Testis (tissue), 3 donors: Measurements from ENCODE around the gene ATP2B2. TPM values are rescaled to one million over a fixed set of nuclear protein-coding genes. Genes with fewer than 3 reads are reported as not detected.

ENCODE experiments used
- DNase-seq: peaks from one replicate; pipeline ENCODE4 v3.0.0-alpha.2; 2019
- H3K27ac ChIP-seq, 2 donors: fragments of 200-600 bp; sonication (generic); one replicate each; pipeline ENCODE4 v1.5.1; 2019
- H3K27me3 ChIP-seq: fragments of 200-600 bp; sonication (generic); one replicate; pipeline ENCODE4 v1.5.1; 2019
- H3K36me3 ChIP-seq: fragments of 200-600 bp; sonication (generic); one replicate; pipeline ENCODE4 v1.5.1; 2017; ENCODE audit warnings: low read depth; ENCODE audit errors: missing control alignments
- H3K4me1 ChIP-seq: fragments of 200-600 bp; sonication (generic); one replicate; pipeline ENCODE4 v1.5.1; 2019
- H3K4me3 ChIP-seq, 2 donors: fragments of 200-600 bp; sonication (generic); one replicate each; pipeline ENCODE4 v1.5.1; 2017 to 2019
- H3K9me3 ChIP-seq: fragments of 200-600 bp; sonication (generic); one replicate; pipeline ENCODE4 v1.5.1; 2017
- CTCF ChIP-seq, 3 experiments: fragments of 450-650 bp in 2 of 3; fragments of 200-600 bp in 1 of 3; sonication (generic) in 1 of 3; IDR thresholded peaks; one replicate each; pipeline ENCODE4 v1.5.1; 2016 to 2019; ENCODE audit warnings: antibody characterized with exemption in 3 of 3, mild to moderate bottlenecking in 2 of 3, moderate library complexity in 1 of 3
- POLR2A ChIP-seq: fragments of 450-650 bp; IDR thresholded peaks from one replicate; pipeline ENCODE4 v1.6.1; 2017; ENCODE audit warnings: antibody characterized with exemption, mild to moderate bottlenecking, moderate library complexity
- WGBS, 2 donors: methylation state at CpG; one replicate each; pipeline ENCODE4 v1.1.5; 2018; 5-methylcytosine and 5-hydroxymethylcytosine counted together
- intact Hi-C: fragments of 100-400 bp; cut with DNase I; formaldehyde crosslinking; loops from one replicate; pipeline ENCODE4 v1.15.1; 2023; ENCODE audit warnings: low total_unique reads
- polyA plus RNA-seq: library from polyadenylated mRNA; stranded (reverse); fragments of 350-450 nt; fragmentation: Illumina TruSeq; extraction: RNeasy Lipid Tissue Mini Kit (QIAGEN cat#74804); gene quantifications from one replicate; pipeline ENCODE4 v1.2.3, GENCODE V29; 2014; ENCODE audit warnings: low read depth, low replicate concordance; ENCODE audit not compliant: insufficient read depth
- total RNA-seq, 2 donors: library from RNA; depleted of rRNA; stranded (reverse); fragments of >200 nt; gene quantifications; one replicate each; pipeline ENCODE4 v1.2.3, GENCODE V29; 2016

Gene ATP2B2
- total and polyA plus RNA-seq, 3 donors from 2014 or later: 1.1 to 2.9 (median 1.8) TPM

DNA sequence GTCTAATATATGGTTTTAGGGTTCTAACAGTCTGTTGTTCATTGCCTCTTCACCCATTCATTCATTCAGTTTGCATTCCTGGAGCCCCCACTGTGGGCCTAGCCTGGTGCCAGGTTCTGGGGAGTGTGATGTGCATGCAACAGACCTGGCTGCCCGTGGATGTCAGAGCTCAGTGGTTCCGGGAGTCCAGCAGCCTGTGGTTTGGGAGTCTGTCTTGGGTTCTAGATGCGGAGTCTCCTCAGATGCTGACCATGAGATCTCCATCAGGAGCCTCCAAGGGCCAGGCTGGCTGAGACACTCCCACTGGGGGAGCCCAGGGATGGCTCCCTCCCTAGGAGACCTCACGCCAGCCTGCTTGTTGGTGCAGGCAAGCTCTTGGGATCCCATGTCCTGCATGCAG, 92.3 kb downstream of the ATP2B2 start:
- TF ChIP-seq CTCF (IDR thresholded peaks at IDR 0.05): no peak
- no peak for TF ChIP-seq POLR2A
- Histone ChIP-seq H3K4me1 (no peaks in the 10 kb centered on the region), H3K27me3 (no peaks in the 10 kb centered on the region), H3K9me3 (no peaks in the 10 kb centered on the region), H3K27ac (no peak overlapping the region), H3K4me3 (no peak overlapping the region), H3K36me3 (no peaks in the 10 kb centered on the region)
- intact Hi-C loops: no loop called here
- DNase-seq: no peak
- WGBS, 2 donors: 81 to 96% methylated on average over 3 to 4 of the region's 4 CpGs

DNA sequence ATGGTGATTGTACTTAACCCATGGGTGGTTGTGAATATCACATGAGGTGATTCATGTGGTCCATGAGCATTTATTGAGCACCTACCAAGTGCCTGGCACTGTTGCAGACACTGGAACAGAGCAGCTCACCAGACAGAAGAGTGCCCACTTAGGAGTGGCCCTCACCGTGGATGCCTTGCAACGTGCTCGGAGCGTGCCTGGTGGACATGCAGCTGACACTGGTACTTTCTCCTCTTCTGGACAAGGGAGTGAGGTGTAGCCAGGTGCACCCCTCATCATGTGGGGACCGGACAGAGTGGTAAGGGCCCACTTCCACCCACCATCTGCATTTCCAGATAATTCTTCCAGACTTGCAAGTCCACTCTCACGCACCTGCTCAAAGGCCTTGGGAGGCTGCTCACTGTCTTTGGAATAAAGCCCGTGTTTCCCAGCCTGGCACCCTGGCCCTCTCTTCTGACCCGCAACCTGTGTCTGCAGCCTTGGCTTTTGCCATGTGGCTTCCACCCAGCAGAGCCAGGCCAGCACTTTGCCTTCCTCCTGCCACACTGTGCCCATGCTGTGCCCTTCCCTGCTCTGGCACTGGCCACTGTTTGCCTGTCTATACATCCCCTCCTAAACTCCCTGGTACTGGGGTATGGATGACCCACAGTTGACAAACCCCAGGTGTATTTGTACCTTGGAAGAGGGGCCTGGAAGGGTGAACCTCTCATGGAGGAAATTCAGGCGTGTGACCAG, 93.6 kb downstream of the ATP2B2 start:
- no peaks in the 10 kb centered on the region for H3K27me3 ChIP-seq
- WGBS, 2 donors: 92 to 93% methylated on average over 4 to 9 of the region's 9 CpGs
- H3K4me1 ChIP-seq: no peaks in the 10 kb centered on the region
- TF ChIP-seq POLR2A: no peak
- TF ChIP-seq CTCF (IDR thresholded peaks at IDR 0.05): no peak
- no peak overlapping the region for H3K4me3 ChIP-seq
- H3K36me3 ChIP-seq: no peaks in the 10 kb centered on the region
- intact Hi-C loops: no loop called here
- H3K9me3 ChIP-seq: no peaks in the 10 kb centered on the region
- DNase-seq: no peak
- H3K27ac ChIP-seq: no peak overlapping the region

- Histone ChIP-seq H3K27ac (no peak overlapping the region), H3K36me3 (no peaks in the 10 kb centered on the region), H3K4me1 (no peaks in the 10 kb centered on the region), H3K9me3 (no peaks in the 10 kb centered on the region), H3K27me3 (no peaks in the 10 kb centered on the region), H3K4me3 (no peak overlapping the region)
- TF ChIP-seq POLR2A (no peak), CTCF (IDR thresholded peaks at IDR 0.05) (no peak)
- no peak for DNase-seq
- 83 to 86% methylated on average over 14 to 21 of the region's 21 CpGs for WGBS, 2 donors
- intact Hi-C loops: no loop called here
These were observed 94.9 kb downstream of the ATP2B2 start for GRCh38 chr3:10410383-10411002.

DNA sequence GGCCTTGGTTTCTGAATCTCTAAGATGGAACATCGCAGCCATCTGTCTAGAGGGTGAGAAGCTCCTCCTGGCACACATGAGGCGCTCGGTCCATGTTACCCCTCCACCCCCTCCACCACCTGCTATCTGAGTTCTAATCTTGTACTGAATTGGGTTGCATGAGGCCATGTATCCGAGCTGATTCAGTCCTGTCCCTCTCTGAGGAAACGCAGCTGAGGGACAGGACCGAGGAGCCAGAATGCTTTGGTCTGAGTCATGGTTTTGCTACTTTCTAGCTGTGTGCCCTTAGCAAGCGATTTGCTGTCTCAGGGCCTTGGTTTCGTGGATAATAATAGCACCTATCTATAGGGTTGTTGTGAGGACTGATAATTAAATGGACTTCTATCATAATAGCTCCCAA, 96.7 kb downstream of the ATP2B2 start:
- H3K36me3 ChIP-seq: no peaks in the 10 kb centered on the region

More for the DNA sequence above, 96.7 kb downstream of the ATP2B2 start:
- intact Hi-C loops: no loop called here
- no peak for TF ChIP-seq CTCF (IDR thresholded peaks at IDR 0.05)
- TF ChIP-seq POLR2A: no peak
- H3K27ac ChIP-seq: no peak overlapping the region
- H3K4me1 ChIP-seq: no peaks in the 10 kb centered on the region
- WGBS, 2 donors: 90 to 93% methylated on average over 8 of the region's 8 CpGs
- no peak overlapping the region for H3K4me3 ChIP-seq
- H3K9me3 ChIP-seq: no peaks in the 10 kb centered on the region
- DNase-seq: no peak
- no peaks in the 10 kb centered on the region for H3K27me3 ChIP-seq
